Adrenal gland (tissue), 12 donors: ENCODE data around the gene GALNT9. TPM values are rescaled to one million over a fixed set of nuclear protein-coding genes. Genes with fewer than 3 reads are reported as not detected.

Experiments used
- DNase-seq, 7 donors: peaks; one replicate each; pipeline ENCODE4 v3.0.0-alpha.2; 2019 to 2020
- H3K27ac ChIP-seq, 5 donors: fragments of 200-600 bp; sonication (generic) in 4 of 5; 1 replicate in 3 of 5; 2 replicates in 2 of 5; pipeline versions ENCODE4 v1.5.1 to v1.8.0; 2016 to 2020; ENCODE audit warnings: mild to moderate bottlenecking in 1 of 5
- H3K27me3 ChIP-seq: fragments of 200-600 bp; 2 replicates; pipeline ENCODE4 v1.8.0; 2021
- H3K36me3 ChIP-seq, 2 donors: fragments of 200-600 bp; replicated peaks in 1 of 2; 1 replicate in 1 of 2; 2 replicates in 1 of 2; pipeline versions ENCODE4 v1.5.1 to v1.8.0; 2018 to 2022
- H3K4me1 ChIP-seq, 2 donors: fragments of 200-600 bp; replicated peaks in 1 of 2; 1 replicate in 1 of 2; 2 replicates in 1 of 2; pipeline versions ENCODE4 v1.5.1 to v1.8.0; 2018 to 2021
- H3K4me3 ChIP-seq, 4 donors: fragments of 200-600 bp; sonication (generic) in 3 of 4; one replicate each; pipeline ENCODE4 v1.5.1; 2016 to 2018
- H3K9me3 ChIP-seq, 3 donors: fragments of 200-600 bp; sonication (generic) in 1 of 3; replicated peaks in 1 of 3; 1 replicate in 2 of 3; 2 replicates in 1 of 3; pipeline versions ENCODE4 v1.5.1 to v1.8.0; 2016 to 2021
- POLR2A ChIP-seq, 2 donors: fragments of 450-650 bp; IDR thresholded peaks; one replicate each; pipeline ENCODE4 v1.6.1; 2017; ENCODE audit warnings: antibody characterized with exemption in 2 of 2, mild to moderate bottlenecking in 2 of 2, moderate library complexity in 1 of 2
- WGBS, 4 donors: extraction: QIAGEN DNeasy Blood & Tissue Kit in 2 of 4; methylation state at CpG; one replicate each; pipeline versions ENCODE4 v1.1.5 to v1.1.7; 2013 to 2017; 5-methylcytosine and 5-hydroxymethylcytosine counted together
- intact Hi-C, 2 donors: fragments of 100-400 bp; cut with DNase I; formaldehyde crosslinking; loops; one replicate each; pipeline versions ENCODE4 v1.14.1 to v1.15.0; 2022 to 2023
- polyA plus RNA-seq, 3 donors: library from polyadenylated mRNA; stranded (reverse); fragments of 200-250 nt in 2 of 3; fragments of 350-450 nt in 1 of 3; fragmentation: Illumina TruSeq in 1 of 3; extraction: RNeasy Lipid Tissue Mini Kit (QIAGEN cat#74804) in 1 of 3; gene quantifications; one replicate each; pipeline ENCODE4 v1.2.3, GENCODE V29; 2013 to 2014
- total RNA-seq, 9 donors: library from RNA; depleted of rRNA in 4 of 9; stranded (reverse); fragments of >200 nt in 4 of 9; fragments of 120-200 nt in 1 of 9; fragmentation: NEBNext Ultra II Directional in 1 of 9; extraction: Animal tissue kit (Norgen Biotek cat#: 25700) in 1 of 9; gene quantifications; one replicate each; pipeline versions ENCODE4 v1.1.0 to v1.2.4, GENCODE V29; 2013 to 2023
- TF ChIP-seq, protein P1 (sequence below), 6 experiments: fragments of 450-650 bp in 4 of 6; fragments of 200-600 bp in 2 of 6; sonication (generic) in 1 of 6; IDR thresholded peaks; 1 replicate in 5 of 6; 2 replicates in 1 of 6; pipeline versions ENCODE4 v1.5.1 to v1.8.0; 2016 to 2021; ENCODE audit warnings: antibody characterized with exemption in 6 of 6, mild to moderate bottlenecking in 2 of 6, moderate library complexity in 1 of 6
- donor health status: healthy with polysubstance abuse.
- donor health status: Bipolar disorder and iron deficiency.
- donor health status: DM: yes; HTN: yes; CAD: no.
- donor health status: DM: no; HTN: no; CAD: no.
- donor health status: DM: no; HTN: no; CAD: no.
- donor health status: DM: yes; HTN: yes; CAD: no.

GALNT9 gene
- total and polyA plus RNA-seq, 12 donors: 0.44 to 7.8 (median 1.2) TPM; not detected in 1

DNA sequence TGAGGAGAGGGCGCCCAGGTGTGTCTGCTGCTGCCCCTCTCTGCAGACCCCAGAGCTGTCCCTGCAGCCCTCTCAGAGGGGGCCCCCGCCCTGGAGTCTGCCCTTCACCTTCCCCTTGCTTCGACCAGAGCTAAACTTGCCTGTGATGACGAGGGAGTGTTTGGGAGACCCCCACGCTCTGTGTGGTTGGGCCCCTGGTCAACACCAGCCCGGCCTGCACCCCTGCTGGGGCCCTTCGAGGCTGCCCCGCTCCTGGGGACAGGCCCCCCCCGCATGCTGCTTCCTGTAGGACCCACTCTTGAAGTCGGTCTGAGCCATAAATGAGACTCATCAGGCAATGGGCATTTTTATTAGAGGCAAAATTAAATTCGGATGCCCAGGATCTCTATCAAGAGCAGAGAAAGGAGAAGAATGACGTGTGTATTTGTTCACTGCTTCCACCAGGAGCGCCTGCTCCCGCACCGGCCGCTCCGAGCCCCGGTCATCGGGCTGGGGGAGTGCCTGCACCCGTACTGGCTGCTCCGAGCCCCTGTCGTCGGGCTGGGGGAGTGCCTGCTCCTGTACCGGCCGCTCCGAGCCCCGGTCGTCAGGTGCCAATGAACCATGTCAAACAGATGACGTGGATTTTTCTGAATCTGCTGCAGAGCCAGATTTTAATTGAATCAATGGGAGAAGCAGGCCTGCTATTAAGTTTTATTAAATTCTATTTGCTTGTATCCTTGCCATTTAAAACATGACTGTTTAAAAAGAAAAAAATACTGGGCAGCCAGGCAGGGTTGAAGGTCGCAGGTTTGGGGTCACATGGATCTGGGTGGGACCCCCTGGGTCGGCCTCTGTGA is 137.5 kb downstream of the GALNT9 start:
- no peaks in the 10 kb centered on the region for H3K27me3 ChIP-seq
- peak in 1 of 7 donors; percentile 90 for DNase-seq
- peaks cover 0 to 5% (median 0%) of the 10 kb centered on the region in 3 donors for H3K9me3 ChIP-seq
- WGBS, 4 donors: 58 to 65% (median 59%) methylated on average over 24 to 31 of the region's 31 CpGs
- peaks cover 3 to 16% of the 10 kb centered on the region in 2 donors for H3K4me1 ChIP-seq
- no peaks in the 10 kb centered on the region for H3K36me3 ChIP-seq
- no peak overlapping the region for H3K4me3 ChIP-seq
- peak overlapping the region in 1 of 5 donors; percentile 66 for H3K27ac ChIP-seq
- intact Hi-C loops: no loop called here
- TF ChIP-seq, protein P1, sequence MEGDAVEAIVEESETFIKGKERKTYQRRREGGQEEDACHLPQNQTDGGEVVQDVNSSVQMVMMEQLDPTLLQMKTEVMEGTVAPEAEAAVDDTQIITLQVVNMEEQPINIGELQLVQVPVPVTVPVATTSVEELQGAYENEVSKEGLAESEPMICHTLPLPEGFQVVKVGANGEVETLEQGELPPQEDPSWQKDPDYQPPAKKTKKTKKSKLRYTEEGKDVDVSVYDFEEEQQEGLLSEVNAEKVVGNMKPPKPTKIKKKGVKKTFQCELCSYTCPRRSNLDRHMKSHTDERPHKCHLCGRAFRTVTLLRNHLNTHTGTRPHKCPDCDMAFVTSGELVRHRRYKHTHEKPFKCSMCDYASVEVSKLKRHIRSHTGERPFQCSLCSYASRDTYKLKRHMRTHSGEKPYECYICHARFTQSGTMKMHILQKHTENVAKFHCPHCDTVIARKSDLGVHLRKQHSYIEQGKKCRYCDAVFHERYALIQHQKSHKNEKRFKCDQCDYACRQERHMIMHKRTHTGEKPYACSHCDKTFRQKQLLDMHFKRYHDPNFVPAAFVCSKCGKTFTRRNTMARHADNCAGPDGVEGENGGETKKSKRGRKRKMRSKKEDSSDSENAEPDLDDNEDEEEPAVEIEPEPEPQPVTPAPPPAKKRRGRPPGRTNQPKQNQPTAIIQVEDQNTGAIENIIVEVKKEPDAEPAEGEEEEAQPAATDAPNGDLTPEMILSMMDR (IDR thresholded peaks at IDR 0.05): peak in 2 of 6 experiments; percentile 30 to 34
- TF ChIP-seq POLR2A (IDR thresholded peaks at IDR 0.05): peak in 1 of 2 donors; percentile 70

- Histone ChIP-seq H3K9me3 (peaks cover 0 to 5% (median 0%) of the 10 kb centered on the region in 3 donors), H3K36me3 (no peaks in the 10 kb centered on the region), H3K27ac (peak overlapping the region in 1 of 5 donors; percentile 66), H3K4me3 (no peak overlapping the region), H3K27me3 (no peaks in the 10 kb centered on the region), H3K4me1 (peaks cover 3 to 16% of the 10 kb centered on the region in 2 donors)
- intact Hi-C loops: no loop called here
- DNase-seq: peak in 1 of 7 donors; percentile 60
- TF ChIP-seq, protein P1 (IDR thresholded peaks at IDR 0.05): no peak
- TF ChIP-seq POLR2A (IDR thresholded peaks at IDR 0.05): no peak
- WGBS, 4 donors: 83 to 88% (median 84%) methylated on average over 28 to 30 of the region's 30 CpGs
These were observed 138.4 kb downstream of the GALNT9 start for GRCh38 chr12:132190834-132191500.

DNA sequence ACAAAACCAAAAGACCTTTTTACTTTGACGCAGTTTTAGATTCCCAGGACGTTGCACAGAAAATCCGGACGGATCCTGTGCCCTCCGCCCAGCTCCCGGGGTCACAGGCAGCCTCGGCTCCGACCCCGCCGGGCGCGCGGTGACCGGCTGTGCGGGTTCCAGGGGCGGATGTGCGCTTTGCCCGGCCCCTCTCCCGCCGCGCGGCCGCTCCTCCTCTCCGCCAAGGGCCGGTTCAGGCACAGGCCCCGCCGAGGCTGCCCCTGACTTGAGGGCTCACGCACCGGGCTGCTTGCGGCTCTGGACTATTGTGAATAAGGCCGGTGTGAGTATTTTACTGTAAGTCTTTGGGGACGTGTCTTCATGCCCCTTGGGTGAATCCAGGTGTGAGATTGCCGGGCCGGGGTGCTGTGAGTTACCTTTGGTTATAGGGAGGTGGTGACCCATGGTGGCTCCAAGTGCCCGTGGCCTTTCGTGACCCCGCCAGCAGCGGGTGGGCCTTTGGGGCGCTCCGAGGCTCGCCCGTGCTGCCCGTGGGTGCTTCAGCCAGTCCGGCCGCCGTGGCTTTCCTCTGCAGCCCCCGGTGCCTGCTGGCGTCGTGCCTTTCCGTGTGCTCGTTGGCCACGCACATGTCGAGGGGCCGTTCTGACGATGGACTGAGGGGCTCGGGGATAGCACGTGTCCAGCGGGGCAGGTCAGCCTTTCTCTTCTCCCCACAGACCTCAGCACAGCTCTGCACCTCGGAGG is 139.2 kb downstream of the GALNT9 start:
- peak in 4 of 7 donors; percentile 23 to 39 (median 30) for DNase-seq
- no peaks in the 10 kb centered on the region for H3K36me3 ChIP-seq
- peak overlapping the region in 3 of 5 donors; percentile 58 to 81 (median 79) for H3K27ac ChIP-seq
- WGBS, 4 donors: 35 to 68% (median 44%) methylated on average over 7 to 59 of the region's 59 CpGs
- peaks cover 3 to 16% of the 10 kb centered on the region in 2 donors for H3K4me1 ChIP-seq
- peaks cover 0 to 5% (median 0%) of the 10 kb centered on the region in 3 donors for H3K9me3 ChIP-seq
- intact Hi-C loops: no loop called here
- H3K27me3 ChIP-seq: no peaks in the 10 kb centered on the region
- H3K4me3 ChIP-seq: peak overlapping the region in 2 of 4 donors; percentile 23 to 64
- no peak for TF ChIP-seq POLR2A (IDR thresholded peaks at IDR 0.05)
- TF ChIP-seq, protein P1 (IDR thresholded peaks at IDR 0.05): peak in 1 of 6 experiments; percentile 2
